Urothelium cell line (cell line): ENCODE measurements around the gene IGF1R.
A peak's percentile ranks its signal among the peaks of the same experiment; 100 is the strongest.

ENCODE experiments used
- DNase-seq: peaks from one replicate; pipeline ENCODE4 v3.0.0; 2011; ENCODE audit warnings: low spot score, mixed read lengths
- FAIRE-seq: peaks from 2 replicates; lab custom pipeline; 2011; peaks lifted over from hg19 to GRCh38; lab: Jason Lieb, UNC

Gene IGF1R

GRCh38 chr15:98873441-98874218, 225.3 kb downstream of the IGF1R start:
- FAIRE-seq: peak; percentile 68
- peak; percentile 83 for DNase-seq

- FAIRE-seq (no peak), DNase-seq (no peak)
These were observed 226.0 kb downstream of the IGF1R start for GRCh38 chr15:98874370-98874769.

- FAIRE-seq: no peak
- no peak for DNase-seq
These were observed 226.4 kb downstream of the IGF1R start for GRCh38 chr15:98874773-98875172.

GRCh38 chr15:98875309-98875708, 227.0 kb downstream of the IGF1R start:
- FAIRE-seq: no peak

GRCh38 chr15:98876451-98877369, 228.4 kb downstream of the IGF1R start:
- FAIRE-seq (no peak), DNase-seq (no peak)

More at GRCh38 chr15:98875309-98875708, 227.0 kb downstream of the IGF1R start:
- DNase-seq: no peak

GRCh38 chr15:98878172-98878571, 229.8 kb downstream of the IGF1R start:
- DNase-seq (no peak), FAIRE-seq (no peak)

GRCh38 chr15:98878862-98879261, 230.5 kb downstream of the IGF1R start:
- no peak for DNase-seq
- FAIRE-seq: no peak

- DNase-seq (peak; percentile 43), FAIRE-seq (no peak)
These were observed 233.5 kb downstream of the IGF1R start for GRCh38 chr15:98881526-98882520.

- FAIRE-seq: no peak
These were observed 235.1 kb downstream of the IGF1R start for GRCh38 chr15:98883478-98883877.

GRCh38 chr15:98884894-98885293, 236.6 kb downstream of the IGF1R start:
- no peak for FAIRE-seq
- no peak for DNase-seq

More at GRCh38 chr15:98883478-98883877, 235.1 kb downstream of the IGF1R start:
- DNase-seq: no peak

- FAIRE-seq (no peak), DNase-seq (no peak)
These were observed 239.6 kb downstream of the IGF1R start for GRCh38 chr15:98887976-98888375.

GRCh38 chr15:98888820-98889479, 240.6 kb downstream of the IGF1R start:
- FAIRE-seq (no peak), DNase-seq (peak; percentile 27)

GRCh38 chr15:98889930-98890695, 241.8 kb downstream of the IGF1R start:
- FAIRE-seq (peak; percentile 52), DNase-seq (peak; percentile 60)

GRCh38 chr15:98891301-98891700, 243.0 kb downstream of the IGF1R start:
- FAIRE-seq: peak; percentile 48
- DNase-seq: no peak

GRCh38 chr15:98893401-98893800, 245.1 kb downstream of the IGF1R start:
- DNase-seq (no peak), FAIRE-seq (no peak)

- DNase-seq: no peak
These were observed 246.0 kb downstream of the IGF1R start for GRCh38 chr15:98894312-98894711.

GRCh38 chr15:98896002-98896721, 247.8 kb downstream of the IGF1R start:
- FAIRE-seq (no peak), DNase-seq (peak; percentile 48)

More at GRCh38 chr15:98894312-98894711, 246.0 kb downstream of the IGF1R start:
- FAIRE-seq: no peak
